ENCODE data around the gene MYLK.

DNA sequence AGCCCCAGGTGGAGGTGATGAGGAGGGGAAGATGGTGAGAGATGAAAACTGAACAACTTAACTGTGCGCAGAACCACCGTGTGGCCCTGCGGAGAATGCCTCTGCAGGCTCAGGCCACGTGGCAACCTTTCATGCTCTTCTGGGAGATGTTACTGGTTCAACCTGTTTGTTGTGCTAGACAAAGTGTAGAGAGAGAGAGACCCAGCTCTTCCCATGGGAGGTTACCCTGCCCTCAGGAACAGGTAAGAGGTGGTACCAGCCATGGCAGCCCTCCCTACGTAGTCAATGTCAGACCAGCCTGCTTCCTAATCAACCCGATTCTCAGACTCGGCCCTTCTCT lies 262.3 kb downstream of the MYLK start:
- TF ChIP-seq, protein P1, sequence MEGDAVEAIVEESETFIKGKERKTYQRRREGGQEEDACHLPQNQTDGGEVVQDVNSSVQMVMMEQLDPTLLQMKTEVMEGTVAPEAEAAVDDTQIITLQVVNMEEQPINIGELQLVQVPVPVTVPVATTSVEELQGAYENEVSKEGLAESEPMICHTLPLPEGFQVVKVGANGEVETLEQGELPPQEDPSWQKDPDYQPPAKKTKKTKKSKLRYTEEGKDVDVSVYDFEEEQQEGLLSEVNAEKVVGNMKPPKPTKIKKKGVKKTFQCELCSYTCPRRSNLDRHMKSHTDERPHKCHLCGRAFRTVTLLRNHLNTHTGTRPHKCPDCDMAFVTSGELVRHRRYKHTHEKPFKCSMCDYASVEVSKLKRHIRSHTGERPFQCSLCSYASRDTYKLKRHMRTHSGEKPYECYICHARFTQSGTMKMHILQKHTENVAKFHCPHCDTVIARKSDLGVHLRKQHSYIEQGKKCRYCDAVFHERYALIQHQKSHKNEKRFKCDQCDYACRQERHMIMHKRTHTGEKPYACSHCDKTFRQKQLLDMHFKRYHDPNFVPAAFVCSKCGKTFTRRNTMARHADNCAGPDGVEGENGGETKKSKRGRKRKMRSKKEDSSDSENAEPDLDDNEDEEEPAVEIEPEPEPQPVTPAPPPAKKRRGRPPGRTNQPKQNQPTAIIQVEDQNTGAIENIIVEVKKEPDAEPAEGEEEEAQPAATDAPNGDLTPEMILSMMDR (IDR thresholded peaks at IDR 0.05): no peak
- no peak for TF ChIP-seq POLR2A (IDR thresholded peaks at IDR 0.05)
